SHP77 (cell line): Measurements from ENCODE around the gene KRTAP15-1.
A peak's percentile ranks its signal among the peaks of the same experiment; 100 is the strongest.

ENCODE experiments used
- DNase-seq, 2 experiments: peaks; one replicate each; lab custom pipeline; 2025; lab: John Stamatoyannopoulos, UW

Gene KRTAP15-1, protein sequence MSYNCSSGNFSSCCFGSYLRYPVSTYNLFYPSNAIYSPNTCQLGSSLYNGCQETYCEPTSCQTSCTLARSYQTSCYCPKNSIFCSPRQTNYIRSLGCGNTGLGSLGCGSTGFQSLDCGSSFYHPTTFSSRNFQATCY

GRCh38 chr21:30439975-30440374 lies at the start of gene KRTAP15-1:
TSS of gene KRTAP15-1 (plus strand) at chr21:30440275. CDS start at chr21:30440328, 53 bp downstream.
- no peak for DNase-seq

DNA sequence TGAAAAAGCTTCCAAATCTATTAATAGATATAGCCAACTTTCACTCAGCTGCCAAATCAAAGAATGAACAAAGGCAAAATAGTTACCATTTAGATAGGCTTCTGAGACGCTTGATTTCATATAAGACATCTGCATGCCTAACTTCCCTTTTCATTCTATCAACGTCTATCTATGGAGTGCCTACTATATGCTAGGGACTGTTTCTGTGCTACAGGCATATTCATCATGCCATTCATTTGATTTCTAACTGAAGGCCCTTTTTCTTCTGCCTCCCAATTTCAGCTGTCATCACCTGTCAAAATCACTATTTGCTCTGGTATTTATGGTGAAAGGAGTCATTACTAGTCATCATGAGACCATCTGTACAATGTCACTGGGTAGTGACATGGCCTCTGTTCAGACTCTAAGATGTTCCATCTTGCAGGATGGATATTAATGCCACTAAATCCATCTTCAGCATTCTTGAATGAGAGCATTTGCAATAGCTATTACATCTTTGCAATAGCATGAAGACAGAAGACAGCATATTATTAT lies 48.5 kb upstream of the KRTAP15-1 start:
- no peak for DNase-seq

DNA sequence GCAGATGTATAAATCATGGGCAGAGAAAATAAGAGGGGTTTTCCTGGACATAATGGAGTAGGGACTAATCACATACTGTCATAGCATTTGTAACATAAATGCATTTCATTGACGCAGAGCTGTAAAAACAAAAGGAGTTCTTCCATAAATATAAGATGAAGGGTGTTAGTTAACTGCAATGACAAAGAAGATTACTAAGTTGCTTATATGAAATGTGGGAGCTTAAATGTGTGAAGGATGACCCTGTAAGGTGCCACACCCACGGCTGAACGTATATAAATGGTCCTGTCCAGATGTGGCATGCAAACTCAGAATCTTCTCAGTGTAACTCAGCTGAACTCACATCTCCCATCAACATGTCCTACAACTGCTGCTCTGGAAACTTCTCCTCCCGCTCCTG lies 44.3 kb upstream of the KRTAP15-1 start, which contains the start of gene KRTAP13-1:
TSS of gene KRTAP13-1 (plus strand) at position 301 of the 400 bp plus-strand sequence. CDS start at position 357, 56 bp downstream.
- no peak for DNase-seq

DNA sequence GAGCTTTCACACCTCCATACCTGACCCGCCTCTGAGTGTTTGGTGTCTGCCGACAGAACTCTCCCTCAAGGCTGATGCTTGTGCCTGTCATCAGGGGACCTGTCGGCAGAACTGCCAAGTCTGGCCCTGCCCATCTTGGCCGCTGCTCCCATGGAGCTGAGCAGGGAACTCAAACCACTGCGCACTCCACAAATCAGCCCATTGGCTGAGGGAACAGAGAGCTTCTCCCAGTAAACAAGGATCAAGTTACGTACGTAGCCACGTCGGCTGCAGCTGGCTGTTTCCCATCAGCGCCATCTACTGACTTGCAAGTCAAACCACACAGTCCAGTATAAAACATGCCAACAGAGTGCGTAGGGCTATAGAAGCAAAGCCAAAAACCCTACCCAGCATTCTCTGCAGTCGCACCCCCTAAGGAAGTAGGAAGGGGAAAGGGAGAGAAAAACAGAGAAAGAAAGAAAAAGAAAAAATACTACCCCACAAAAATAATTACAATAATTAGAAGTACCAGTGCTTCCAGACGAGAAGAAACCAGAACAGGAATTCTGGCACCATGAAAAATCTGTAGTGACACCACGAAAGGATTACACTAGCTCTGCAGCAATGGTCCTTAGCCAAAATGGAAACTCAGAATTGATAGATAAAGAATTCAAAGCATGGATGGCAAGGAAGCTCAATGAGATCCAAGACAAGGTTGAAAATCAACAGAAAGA lies 31.1 kb upstream of the KRTAP15-1 start:
- DNase-seq, result peak; percentile 93

- no peak for DNase-seq
Measured at GRCh38 chr21:30415993-30416392, 24.1 kb upstream of the KRTAP15-1 start.

GRCh38 chr21:30425826-30426225 lies 14.2 kb upstream of the KRTAP15-1 start, which contains the start of gene KRTAP13-3:
TSS of gene KRTAP13-3 (minus strand) at chr21:30425926. CDS start at chr21:30425912, 14 bp downstream.
- DNase-seq, result no peak

GRCh38 chr21:30426731-30427130 lies 13.3 kb upstream of the KRTAP15-1 start:
- no peak for DNase-seq

- no peak for DNase-seq
Measured at GRCh38 chr21:30430170-30430655, 9.9 kb upstream of the KRTAP15-1 start, which contains the start of gene KRTAP13-4. TSS of gene KRTAP13-4 (plus strand) at chr21:30430220. CDS start at chr21:30430276, 56 bp downstream.

- DNase-seq, result peak; percentile 36 to 47
Measured at GRCh38 chr21:30434033-30434631, 5.9 kb upstream of the KRTAP15-1 start.

DNA sequence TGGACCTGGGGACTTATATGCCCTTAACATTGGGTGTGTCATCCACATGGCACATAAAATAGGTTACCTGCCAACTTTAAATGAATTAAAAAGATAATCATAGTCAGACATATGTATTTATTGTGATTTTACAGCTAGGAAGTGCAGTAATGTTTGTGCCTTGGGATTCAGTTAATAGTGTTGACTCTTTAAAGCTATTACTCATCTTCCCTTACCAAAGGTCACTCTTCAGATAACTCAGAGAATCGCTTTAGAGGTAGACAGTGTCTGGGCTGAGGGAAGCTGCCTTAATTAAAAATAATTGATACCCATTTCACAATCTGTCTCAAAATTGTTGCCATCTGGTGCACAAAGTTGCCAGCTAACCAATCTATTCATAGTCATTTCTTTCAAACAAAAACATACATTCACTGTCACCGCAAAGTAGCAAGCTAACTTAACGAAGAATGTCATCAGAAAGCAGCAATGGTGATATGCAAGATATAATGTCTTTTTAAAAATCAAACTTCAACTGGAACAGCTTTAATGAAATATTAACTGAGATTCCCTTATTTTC lies 3.0 kb upstream of the KRTAP15-1 start:
- no peak for DNase-seq

DNA sequence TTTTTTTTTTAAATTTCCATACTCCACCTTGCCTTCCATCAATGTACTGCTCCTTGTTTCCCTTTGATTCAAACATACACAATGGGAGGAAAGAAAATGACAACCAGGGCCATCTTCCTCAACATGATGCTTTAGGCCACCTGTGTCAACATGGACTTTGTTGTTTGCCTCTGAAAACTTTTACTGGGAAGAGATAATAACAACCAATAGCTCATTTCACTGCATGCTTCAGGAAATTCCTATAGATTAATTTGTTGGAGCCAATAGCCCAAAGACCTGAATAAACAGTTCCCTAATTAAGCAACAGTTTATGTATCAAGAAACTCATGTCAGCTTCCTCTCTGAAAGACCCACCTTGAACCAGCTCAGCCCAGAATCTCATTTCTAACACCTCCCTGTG lies 3.2 kb downstream of the KRTAP15-1 start:
- DNase-seq, result no peak

GRCh38 chr21:30444204-30444603 lies 4.1 kb downstream of the KRTAP15-1 start:
- no peak for DNase-seq

- no peak for DNase-seq
Measured at GRCh38 chr21:30447056-30447455, 7.0 kb downstream of the KRTAP15-1 start.

DNA sequence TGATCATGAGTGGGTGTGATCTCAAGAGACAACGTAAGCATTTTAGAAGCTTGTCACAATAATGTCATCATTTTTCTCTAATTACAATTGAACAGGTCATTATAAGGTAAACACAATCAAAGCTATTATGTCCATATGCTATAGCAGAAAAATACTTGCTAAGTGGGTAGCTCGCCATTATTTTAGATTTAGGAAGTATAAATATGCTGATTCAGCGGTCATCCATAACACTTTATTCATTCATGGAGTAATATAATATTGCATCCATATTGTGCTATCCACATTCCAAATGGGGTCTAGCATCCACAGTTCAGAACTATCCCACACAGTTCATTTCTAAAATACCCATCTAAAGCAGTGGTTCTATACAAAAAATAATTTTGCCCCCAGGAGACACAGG lies 8.4 kb downstream of the KRTAP15-1 start:
- no peak for DNase-seq

DNA sequence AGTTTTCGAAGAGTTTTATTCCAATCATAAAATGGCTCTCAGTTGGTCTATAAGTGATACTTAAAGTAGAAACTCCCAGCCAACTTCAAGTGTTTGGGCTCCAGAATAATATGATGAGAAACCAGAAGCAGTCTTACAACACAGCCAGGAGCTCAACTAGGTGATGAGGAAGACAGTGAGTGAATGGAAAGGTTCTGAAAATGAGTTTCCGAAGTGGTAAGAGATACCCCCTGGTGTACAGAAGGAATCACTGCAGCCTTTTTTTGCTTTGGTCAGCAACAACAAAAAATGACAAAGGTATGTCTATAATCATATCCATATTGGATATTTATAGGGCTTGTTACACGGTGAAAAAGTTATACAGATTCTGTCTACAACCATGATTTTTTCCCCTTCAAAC lies 23.6 kb downstream of the KRTAP15-1 start:
- peak in 1 of 2 experiments; percentile 7 for DNase-seq

DNA sequence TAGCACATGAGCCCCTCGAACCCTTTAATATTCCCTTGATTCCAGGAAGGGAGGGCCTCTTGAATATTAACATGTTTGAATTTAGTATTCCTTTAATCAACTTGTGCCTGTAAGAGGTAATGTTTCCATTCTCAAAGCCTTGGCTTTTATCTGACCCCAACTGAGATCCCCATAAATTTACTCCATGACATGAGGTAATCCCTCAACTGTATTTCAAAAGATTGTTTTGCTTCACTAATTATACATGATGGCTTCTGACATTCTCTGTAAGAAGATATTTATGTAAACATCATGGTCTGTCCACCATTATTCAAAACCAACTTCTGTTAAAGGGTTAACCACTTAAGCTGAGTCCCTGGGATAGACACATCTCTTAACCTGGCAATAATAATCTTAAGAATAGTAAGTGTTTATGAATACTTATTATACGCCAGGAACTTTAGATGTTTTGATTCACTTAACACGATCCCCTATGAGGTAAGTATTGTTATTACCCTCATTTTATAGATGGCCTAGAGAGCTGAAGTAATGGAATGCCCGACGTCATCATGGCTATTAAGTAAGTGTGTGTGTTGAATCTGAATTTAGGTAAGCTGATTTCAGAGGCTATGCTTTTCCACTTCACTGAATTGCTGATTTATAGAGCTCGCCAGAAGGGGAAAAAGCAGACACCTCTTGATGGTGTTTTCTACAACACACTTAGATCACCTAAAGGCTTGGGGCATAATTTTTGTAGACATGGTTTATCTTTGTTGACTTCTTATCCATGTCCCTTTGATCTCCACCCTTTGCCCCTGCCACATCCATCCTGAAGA lies 29.0 kb downstream of the KRTAP15-1 start:
- no peak for DNase-seq

- no peak for DNase-seq
Measured at GRCh38 chr21:30478004-30478403, 37.9 kb downstream of the KRTAP15-1 start.

- DNase-seq, result peak in 1 of 2 experiments; percentile 9
Measured at GRCh38 chr21:30479259-30479658, 39.2 kb downstream of the KRTAP15-1 start.

GRCh38 chr21:30480145-30480544 lies 40.1 kb downstream of the KRTAP15-1 start, which contains the start of gene KRTAP19-1:
TSS of gene KRTAP19-1 (minus strand) at chr21:30480367. CDS start at chr21:30480317, 50 bp downstream.
- no peak for DNase-seq

- no peak for DNase-seq
Measured at GRCh38 chr21:30482130-30482529, 42.1 kb downstream of the KRTAP15-1 start.

DNA sequence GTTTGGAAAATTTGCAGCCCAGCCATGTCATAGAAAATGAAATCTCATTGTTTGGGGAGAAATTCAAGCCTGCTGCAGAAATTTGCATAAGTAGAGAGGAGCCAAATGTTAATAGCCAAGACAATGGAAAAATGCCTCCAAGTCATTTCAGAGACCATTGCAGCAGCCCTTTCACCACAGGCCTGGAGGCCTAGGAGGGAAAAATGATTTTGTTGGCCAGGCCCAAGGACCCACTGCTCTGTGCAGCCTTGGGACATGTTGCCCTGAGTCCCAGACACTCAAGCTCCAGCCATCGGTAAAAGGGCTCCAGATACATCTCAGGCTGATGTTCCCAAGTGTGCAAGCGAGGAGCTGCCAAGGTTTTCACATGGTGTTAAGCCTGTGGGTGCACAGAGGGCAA lies 46.1 kb downstream of the KRTAP15-1 start:
- no peak for DNase-seq
